NCI-H1105 (cell line): Measurements from ENCODE around the gene PITPNC1.
A peak's percentile ranks its signal among the peaks of the same experiment; 100 is the strongest.
"Not testable (repeated sequence)": the region's sequence is repeated elsewhere in the genome, so short reads cannot be mapped to it uniquely, and the experiment has no call there.

ENCODE experiments used
- DNase-seq: peaks from one replicate; lab custom pipeline; 2025; lab: John Stamatoyannopoulos, UW

PITPNC1 gene

DNA sequence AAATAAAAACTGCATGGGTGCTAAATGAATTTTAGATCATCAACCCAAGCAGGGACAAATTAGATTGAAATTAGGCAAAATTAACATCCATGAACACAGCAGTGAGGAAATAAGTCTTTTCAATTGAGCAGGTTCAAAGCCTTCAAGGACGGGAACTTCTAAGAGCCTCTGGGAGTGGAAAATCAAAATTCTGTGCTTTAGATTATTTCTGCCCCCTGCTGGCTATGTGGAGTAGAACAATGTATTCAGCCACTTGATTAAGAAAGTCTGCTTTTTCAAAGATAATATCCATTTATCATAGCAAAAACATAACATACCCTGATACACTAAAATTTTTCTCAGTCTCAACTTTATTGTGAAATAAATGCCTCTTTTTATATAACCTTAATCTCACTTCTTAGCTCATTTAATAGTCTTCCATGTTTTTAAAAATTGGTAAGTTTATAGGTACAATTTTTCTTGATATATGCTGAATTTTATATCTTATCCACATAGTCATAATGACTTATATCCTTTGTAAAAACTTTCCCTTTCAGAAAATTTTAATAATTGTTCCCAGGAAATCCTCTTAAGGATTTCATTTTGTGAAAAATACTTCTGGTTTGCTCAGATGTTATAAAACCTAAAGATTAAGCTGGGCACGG is 312.6 kb downstream of the PITPNC1 start:
- peak; percentile 56 for DNase-seq

DNA sequence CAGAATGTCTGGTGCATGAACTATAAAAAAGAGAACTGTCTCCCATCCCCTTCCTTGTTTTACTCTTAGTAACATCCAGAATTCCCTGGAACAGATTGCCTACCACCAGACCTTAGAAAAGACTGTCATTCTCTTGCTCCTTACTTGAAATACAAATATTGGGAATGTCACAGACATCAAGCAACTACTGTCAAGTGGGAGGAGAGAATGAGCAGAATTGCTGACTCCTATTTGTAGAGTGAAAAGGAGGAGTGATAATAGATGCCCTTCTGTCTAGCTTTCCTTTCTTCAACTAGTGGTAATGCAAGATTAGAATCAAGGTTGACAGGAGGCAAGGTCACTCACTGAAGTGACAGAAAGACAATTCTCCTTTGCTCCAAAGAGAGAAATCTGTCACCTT is 316.7 kb downstream of the PITPNC1 start:
- DNase-seq = no peak

DNA sequence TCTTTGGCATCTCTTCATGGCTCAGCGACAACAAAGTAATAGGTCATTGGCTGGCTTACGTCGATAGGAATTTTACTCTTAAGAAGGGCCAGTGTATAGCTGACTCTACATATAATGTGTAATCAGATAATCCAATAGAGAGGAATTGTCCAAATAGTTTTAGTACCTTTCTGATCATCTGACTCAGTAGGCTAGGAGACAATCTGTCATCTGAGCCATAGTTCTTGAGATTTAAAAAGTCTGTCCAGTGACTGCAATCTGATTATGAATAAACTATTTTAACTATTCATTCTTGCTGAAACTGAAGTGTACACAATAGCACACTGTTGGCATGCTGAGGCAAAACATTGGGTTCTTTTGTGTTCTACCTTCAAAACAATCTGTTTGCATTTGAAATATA is 319.3 kb downstream of the PITPNC1 start:
- DNase-seq = no peak

DNA sequence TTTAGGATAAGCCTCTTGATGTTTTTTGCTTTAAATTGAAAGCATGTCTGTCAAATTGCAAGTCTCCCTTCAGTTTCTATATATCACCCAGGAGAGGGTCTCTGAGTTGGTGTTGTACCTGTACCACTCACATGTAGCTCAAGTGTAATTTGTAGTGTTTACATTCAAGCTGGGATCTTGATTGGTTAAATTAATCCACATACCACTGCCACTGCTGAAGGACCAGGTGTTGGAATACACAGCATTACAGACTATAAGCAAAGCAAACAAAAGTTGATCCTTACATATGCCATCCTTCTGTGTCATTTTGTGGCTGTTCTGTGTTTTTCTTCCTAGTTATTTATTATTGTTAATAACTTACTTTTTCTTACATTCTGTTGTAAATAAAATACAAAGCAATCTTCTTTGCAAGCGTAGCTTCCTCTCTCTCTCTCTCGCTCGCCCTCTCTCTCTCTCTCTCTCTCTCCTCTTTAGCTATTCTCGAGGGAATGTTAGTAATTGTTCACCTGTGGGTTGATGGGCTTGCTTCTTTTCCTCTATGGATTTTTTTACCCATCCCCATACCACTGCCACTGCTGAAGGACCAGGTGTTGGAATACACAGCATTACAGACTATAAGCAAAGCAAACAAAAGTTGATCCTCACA is 319.9 kb downstream of the PITPNC1 start:
- peak; percentile 41 for DNase-seq

DNA sequence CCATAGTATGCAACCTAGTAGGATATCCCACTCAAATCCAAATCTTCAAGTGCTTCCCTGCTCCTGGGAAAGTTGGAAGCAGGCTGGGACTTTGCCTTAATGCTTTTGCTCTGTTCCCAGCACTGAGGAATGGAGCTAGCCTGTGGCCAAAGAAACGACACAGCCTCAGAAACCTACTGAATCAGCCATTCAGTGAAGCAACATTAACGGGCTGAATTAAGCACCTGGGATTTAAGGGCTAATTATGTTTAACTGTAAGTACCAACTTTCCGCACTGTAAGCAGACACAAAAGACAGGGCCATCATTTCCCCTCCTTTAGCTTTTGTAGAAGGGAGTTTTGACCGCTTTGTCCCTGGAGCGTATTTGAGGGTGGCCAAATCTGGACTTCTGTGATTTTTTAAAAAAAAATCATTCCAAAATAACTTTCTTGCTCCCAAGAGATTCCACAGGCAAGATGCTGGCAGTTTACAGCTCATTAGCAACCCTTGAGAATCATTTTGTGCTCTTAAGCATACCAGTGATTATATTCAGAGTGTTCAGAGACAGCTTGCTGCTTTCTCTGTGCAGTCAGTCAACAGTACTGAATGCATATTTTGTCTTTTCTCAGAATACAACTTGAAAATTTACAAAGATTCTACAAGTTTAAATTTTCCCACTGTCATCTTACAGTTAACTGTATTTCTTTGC is 323.1 kb downstream of the PITPNC1 start:
- peak; percentile 9 for DNase-seq

DNA sequence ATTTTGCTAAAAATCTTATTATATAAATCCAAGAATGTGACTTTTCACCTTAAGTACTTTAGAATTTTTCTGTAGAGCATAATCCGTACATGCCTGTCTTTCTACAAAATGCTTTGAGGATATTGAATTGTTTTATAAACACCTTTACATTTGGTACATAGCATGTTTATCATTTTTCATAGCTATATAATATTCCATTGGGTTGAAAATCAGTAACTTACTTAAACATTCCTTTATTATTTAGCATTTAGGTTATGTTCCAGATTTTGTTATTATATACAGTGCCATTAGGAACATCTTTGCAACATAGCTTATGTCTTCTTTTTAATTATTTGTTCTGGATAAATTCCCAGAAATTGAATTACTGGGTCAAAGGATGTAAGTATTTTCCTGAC is 323.6 kb downstream of the PITPNC1 start:
- no peak for DNase-seq

DNA sequence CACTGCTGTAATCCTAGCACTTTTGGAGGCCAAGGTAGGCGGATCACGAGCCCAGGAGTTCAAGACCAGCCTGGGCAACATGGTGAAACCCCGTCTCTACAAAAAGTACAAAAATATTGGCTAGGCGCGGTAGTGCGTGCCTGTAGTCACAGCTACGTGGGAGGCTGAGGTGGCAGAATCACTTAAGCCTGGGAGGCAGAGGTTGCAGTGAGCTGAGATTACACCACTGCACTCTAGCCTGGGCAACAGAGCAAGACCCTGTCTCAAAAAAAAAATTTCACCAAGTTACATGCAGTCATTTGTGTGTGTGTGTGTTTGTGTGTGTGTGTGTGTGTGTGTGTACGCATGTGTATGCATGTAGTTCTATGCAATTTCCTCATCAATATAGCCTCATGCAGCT is 325.8 kb downstream of the PITPNC1 start:
- DNase-seq = not testable (repeated sequence)

DNA sequence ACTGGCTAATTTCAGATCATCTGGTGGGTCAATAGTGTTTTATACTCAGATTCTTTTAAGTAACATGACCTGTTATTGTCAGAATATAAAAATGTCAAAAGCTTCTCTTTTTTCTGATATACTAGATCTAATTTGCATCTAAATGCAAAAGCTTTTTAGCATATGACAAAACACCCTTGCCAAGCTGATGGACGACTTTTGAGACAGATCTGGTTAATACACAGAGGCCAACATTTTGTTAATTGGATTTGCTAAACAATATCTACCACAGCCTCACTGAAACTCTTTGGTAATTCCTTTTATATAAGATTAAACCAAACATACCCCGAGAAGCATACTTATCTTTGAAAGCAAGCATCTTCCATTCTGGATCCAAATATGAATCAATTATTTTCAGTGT is 330.4 kb downstream of the PITPNC1 start:
- DNase-seq = no peak

DNA sequence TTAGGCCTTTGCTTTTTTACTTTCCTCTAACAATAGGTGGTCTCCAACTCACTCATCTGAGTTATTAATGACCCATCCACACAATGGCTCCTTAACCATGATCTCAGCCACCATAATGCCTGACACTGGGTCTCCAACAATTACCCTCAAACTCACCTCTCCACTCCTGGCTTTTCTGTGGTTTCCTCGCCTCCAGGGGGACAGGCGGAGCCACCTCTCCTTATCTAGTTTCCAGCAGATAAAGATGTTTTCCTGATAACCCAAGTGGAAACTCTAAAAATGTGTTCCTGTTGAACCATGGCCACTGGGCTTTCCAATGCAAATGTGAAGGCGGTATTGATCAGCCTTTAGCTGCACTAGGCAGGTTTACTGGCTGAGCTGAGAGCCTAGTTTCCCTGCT is 331.3 kb downstream of the PITPNC1 start:
- no peak for DNase-seq

DNA sequence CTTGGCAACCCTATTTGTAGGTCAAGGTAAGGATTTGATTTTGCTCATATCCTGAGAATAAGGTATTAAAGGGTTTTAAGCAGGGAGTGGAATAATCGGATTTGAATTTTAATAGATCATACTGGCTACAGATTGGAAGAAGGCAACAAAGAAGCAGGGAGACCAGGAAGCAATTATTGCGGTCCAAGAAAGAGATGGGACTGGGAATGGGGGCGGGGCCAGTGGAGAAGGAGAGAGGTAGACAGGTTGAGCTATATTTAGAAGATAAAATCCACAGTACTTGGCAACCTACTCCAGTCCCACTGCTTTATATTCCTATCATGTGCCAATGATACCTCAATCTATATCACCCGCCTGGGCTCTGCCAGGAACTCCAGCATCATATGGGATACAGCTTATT is 334.8 kb downstream of the PITPNC1 start:
- DNase-seq = no peak

DNA sequence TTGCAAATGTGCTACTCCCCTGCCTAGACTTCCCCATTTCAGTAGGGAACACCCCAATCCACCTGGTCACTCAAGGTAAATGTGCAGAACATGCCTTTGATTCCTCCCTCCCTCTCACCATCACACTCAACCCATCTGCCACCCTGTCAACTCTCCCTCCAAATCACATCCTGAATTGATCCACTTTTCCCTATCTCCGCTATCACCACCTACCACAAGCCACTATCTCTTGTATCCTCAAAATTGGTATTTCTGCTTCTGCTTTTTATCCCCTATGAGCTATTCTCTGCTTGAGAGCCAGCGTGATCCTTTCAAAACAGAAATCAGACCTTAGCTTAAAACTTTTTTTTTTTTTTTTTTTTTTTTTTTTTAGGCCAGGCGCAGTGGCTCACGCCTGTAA is 335.3 kb downstream of the PITPNC1 start:
- no peak for DNase-seq

DNA sequence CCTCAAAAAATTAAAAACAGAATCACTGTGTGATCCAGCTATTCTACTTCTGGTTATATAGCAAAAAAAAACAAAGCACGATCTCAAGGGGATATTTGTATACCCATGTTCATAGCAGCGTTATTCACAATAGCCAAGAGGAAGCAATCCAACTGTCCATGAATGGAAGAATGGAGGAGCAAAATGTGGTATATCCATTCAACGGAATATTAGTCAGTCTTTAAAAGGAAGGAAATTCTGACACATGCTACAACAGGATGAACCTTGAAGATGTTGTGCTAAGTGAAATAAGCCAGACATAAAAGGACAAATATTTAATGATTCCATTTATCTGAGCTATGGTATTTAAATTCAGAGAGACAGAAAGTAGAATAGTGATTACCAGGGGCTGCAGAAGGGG is 336.1 kb downstream of the PITPNC1 start:
- DNase-seq = no peak

DNA sequence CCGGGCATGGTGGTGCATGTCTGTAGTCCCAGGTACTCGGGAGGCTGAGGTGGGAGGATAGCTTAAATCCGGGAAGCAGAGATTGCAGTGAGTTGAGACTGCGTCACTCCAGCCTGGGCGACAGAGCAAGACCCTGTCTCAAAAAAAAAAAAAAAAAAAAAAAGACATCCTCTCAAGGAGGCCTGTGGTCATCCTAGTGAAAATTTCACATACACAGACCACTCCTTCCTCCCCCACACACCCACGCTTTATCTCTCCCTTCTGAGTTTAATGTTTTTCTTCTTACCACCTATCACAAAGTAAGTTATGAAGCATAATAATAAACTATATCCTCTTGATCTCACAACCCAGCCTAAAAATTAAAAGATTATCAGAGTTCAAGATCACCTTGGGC is 339.3 kb downstream of the PITPNC1 start:
- no peak for DNase-seq

DNA sequence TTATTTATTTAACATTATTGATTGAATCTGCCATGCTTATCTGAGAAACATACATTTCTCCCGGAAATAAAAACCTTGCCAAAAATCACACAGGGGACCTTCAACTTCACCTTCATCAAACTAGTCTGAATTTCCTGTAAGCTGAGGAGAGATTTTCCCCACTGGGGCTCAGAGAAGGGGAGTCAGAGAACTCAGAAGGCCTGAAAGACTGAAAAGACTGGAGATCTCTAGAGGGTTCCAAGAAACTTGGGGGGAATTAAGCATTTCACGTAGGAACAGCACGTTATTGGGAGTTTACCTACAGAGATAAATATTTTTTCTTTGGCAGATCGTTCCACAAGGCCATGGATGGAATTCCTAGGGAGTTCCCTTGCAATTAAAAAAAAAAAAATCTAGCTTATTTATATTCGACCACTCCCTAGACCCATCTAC is 340.1 kb downstream of the PITPNC1 start:
- no peak for DNase-seq

DNA sequence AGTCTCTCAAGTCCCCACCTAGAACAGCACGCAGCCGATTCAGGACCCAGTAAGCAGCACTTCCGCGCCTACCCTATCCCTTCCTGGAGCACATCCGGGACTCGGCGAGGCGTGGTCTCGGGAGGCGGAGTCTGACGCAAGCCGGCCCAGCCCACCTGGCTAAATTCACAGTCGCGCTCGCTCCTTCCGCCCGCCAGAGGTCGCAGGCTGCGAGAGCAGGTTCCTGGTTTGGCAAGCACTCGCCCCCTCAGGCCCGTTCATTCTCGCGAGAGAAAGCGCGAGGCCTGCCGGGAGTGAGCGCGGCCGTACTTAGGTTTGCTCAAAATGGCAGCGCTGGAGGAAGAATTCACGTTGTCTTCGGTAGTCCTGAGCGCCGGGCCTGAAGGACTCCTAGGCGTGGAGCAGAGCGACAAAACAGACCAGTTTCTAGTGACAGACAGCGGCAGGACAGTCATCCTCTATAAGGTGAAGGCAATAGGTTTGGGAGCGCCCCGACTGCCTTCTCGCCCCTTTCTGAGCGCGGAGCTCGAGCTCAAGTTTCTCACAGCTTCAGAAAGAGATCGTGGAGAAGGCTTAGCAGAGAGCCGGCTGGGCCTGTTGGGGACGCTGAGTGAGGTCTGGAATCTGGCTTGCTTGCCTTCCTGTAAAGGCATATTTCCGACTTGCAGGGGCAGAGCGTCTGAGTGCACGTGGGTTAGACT is 340.7 kb downstream of the PITPNC1 start, which contains the start of gene NOL11:
NOL11 (plus strand) TSS at position 313 of the 701 bp plus-strand sequence; CDS start at position 325, 12 bp downstream.
- peak; percentile 94 for DNase-seq

DNA sequence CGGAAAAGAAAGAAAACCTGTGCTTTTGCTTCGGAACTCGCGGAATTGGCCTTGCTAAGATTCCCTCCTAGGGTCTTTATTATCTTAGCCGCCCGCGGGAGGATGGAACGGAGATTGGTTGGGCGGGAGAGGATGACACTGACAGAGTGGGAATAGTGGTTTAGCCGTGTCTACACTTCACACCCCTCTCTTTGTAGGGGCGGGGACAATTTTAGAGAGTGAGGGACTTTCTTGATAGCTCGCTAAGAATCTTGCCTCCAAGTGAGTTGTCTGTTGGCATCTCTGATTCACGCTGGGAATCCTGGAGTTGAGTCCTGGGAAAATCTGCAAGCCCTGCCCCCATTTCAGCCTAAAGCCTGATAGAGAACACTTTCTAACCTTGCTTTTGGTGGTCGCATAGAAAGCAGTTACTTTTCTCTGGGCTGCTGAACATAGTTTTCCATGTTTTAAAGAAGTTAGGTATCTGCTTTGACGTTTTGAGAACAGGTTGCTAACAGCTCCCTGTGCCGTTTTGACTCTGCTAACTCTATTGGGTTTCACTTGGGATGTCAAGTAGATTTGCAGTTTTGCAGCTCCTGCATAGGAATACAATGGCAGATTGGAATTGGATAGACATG is 341.4 kb downstream of the PITPNC1 start:
- peak; percentile 11 for DNase-seq

DNA sequence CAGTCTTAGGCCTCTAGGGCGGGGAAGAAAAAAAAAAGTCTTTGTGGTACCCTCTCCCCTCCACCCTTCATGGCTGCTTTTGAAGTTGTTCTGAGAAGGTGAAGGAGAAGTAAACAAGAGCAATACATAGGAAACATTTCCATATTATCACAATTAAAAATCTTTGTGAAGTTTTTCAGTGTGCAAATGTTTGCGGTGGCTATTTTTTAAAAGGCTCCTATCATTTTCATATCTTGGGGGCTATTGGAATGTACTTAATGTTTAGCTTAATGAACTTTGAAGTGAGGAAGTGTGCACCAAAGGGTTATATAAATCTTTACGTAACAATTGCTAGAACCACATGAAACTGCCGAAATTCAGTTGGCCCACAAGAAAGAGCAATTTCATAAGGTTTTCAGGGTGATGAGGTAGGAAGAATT is 348.3 kb downstream of the PITPNC1 start:
- no peak for DNase-seq

DNA sequence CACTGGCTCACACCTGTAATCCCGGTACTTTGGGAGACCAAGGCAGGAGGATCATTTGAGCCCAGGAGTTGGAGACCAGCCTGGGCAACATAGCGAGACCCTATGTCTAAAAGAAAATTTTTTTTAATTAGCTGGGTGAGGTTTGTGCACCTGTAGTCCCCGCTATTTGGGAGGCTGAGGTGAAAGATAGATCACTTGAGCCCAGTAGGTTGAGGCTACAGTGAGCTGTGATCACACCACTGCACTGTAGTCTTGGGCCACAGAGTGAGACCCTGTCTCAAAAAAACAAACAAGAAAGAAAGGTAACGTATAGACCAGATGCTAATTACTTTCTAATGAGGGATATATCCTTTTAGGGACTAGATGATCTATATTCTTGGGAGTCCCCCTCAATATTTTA is 348.7 kb downstream of the PITPNC1 start:
- no peak for DNase-seq

DNA sequence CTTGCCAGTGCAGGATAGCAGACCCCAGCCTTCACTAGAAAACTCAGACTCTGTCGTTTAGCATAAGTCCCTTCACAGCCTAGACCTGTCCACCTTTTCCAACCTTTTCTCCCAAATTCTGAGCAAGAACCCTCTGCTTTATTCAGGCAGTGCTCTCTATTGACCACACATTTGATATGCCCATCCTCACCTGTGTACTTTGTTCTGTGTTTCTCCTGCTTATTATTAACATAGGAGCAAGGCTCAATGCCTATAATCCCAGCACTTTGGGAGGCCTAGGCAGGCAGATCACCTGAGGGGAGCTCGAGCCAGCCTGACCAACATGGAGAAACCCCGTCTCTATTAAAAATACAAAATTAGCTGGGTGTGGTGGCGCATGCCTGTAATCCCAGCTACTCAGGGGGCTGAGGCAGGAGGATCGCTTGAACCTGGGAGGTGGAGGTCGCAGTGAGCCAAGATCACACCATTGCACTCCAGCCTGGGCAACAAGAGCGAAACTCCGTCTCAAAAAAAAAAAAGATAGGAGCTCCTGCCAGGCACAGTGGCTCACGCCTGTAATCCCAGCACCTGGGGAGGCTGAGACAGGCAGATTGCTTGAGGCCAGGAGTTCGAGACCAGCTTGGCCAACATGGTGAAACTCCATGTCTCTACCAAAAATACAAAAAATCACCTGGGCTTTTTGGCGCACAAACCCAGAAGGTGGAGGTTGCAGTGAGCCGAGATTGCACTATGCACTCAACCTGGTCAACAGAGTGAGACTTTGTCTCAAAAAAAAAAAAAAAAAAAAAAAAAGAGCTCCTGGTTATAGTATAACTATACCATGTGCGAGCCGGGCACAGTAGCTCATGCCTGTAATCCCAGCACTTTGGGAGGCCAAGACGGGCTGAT is 350.3 kb downstream of the PITPNC1 start:
- DNase-seq = not testable (repeated sequence)

DNA sequence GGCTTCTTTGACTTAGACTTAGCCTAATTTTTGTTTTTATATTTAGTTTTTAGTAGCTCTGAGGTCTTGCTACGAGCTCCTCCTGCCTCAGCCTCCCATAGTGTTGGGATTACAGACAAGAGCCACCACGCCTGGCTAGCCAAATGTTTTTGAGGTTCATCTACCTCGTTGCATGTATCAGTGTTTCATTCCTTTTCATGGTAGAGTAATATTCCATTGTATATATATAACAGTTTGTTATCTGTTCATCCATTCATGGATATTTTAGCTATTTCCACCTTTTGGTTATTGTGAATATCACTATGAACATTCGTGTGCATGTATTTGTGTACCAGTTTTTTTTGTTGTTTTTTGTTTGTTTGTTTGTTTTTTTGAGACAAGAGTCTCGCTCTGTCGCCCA is 352.8 kb downstream of the PITPNC1 start:
- DNase-seq = no peak

DNA sequence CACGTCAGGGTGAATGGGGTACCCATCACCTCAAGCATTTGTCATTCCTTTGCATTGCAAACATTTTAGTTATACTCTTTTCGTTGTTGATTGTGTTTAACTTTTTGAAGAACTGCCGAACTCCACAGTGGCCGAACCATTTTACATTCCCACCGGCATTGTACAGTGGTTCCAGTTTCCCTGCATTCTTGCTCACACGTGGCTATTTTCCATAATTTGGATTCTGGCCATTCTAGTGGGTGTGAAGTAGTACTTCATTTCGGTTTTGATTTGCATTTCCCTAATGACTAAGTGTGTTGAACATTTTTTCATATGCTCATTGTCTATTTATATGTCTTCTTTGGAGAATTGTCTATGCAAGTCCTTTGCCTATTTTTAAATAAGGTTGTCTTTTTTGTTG is 353.6 kb downstream of the PITPNC1 start:
- DNase-seq = no peak
